NCI-H69 (cell line): ENCODE results near the gene CCDC60.

Experiments used
- DNase-seq: peaks from one replicate; lab custom pipeline; 2025; lab: John Stamatoyannopoulos, UW

Gene CCDC60

DNA sequence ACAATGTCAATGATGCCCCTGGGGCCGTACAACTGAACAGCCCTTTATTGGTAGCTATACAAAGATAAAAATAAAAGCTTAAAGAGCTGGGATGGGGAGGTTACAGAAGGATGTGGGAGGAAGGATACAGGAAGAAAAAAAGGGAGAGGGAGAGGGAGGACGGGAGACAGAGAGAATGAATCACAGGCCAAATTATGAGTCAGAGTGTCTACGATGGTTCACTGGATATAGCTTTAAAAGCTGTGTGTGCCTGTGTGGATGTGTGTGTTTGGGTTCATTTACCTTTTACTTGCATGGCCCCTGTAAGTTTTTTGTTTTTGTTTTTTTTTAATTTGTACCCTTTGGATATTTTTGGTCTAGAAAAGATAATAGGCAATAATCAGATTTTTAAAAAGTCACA, 111.9 kb downstream of the CCDC60 start:
- DNase-seq, result peak; percentile 19

- DNase-seq, result peak; percentile 44
Observed at GRCh38 chr12:119447126-119447525, 112.6 kb downstream of the CCDC60 start.

DNA sequence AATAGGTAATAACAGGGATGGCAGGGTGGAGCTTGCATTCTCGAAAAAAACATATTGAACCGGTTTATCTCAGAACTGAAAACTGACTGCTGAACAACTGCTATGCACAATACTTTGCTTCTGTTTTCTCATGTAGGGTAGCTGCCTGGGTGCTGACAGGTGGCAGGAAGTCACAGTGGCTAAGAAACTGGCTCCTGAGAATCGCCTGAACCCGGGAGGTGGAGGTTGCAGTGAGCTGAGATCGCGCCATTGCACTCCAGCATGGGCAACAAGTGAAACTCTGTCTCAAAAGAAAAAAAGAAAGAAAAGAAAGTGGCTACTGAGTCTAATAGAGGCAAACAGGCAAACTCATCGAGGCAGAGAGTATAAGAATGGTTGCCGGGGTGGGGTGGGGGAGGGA, 113.1 kb downstream of the CCDC60 start:
- peak; percentile 51 for DNase-seq

DNA sequence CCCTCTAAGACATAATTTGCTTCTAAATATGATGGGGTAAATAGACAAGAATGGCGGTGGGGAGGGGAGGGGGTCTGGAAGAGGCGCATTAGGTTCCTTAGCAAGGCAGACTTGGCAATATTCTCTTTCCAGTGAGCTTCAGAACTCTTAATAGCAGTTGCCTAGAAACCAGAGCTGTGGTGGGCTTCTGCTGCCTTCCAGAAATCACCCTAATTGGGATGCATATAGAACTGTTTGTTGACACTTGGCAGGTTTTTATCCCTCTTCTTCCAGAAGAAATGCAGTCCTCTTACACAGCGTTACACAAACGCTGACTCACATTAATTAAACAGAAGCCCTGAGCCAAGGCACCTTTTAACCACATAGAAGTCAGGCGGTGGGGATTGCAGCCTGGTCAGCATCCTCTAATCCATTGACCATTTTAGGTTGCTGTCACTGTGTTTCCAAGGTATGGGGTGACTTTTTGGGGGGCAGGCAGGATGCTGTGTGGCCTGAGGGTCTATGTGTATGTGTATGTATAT, 114.1 kb downstream of the CCDC60 start:
- peak; percentile 52 for DNase-seq

DNA sequence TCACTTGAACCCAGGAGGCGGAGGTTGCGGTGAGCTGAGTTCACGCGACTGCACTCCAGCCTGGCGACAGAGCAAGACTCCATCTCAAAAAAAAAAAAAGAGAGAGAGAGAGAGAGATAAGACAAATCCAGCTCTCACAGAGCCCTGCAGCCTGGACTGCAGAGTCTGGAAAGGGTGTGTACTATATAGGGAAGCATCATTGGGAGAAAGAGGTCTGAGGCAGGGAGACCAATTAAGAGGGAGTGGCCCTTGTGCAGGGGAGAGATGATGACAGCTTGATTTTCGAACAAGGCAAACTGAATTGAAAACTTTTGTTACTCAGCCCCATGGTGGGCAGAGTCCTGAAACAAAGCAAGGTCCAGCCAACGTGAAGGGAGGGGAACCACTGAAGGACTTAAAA, 116.2 kb downstream of the CCDC60 start:
- DNase-seq, result peak; percentile 4

GRCh38 chr12:119456824-119457223, 122.3 kb downstream of the CCDC60 start:
- DNase-seq, result no peak

GRCh38 chr12:119457271-119457670, 122.7 kb downstream of the CCDC60 start:
- DNase-seq, result peak; percentile 29

GRCh38 chr12:119459481-119459880, 125.0 kb downstream of the CCDC60 start:
- DNase-seq, result no peak

GRCh38 chr12:119460876-119461275, 126.3 kb downstream of the CCDC60 start:
- DNase-seq, result no peak

DNA sequence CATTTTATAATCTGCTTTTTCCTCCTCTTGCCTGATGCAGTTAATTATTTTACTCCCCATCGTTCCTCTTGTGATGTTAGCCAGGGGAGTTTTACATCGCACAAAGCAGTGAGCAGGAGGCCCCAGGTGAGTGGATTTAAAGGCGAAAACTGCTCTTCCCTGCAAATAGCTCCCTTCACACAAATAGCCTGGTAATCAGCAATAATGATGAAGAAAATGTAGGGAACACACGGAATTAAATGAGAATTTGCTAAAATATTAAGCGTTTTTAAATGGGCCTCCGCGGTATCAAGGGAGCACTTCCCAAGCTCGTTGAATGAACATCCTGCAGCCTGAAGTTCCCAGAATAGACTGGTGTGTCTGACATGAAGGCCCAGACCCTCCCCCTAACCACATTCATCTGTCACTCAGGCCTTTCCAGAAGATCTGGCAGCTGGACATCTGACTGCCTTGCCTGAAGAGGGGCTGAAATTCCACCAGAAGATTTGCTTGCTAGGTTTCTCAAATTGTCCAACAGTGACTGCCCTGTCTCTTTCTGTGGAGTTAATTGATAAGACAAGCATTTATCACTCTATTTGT, 127.2 kb downstream of the CCDC60 start:
- no peak for DNase-seq

DNA sequence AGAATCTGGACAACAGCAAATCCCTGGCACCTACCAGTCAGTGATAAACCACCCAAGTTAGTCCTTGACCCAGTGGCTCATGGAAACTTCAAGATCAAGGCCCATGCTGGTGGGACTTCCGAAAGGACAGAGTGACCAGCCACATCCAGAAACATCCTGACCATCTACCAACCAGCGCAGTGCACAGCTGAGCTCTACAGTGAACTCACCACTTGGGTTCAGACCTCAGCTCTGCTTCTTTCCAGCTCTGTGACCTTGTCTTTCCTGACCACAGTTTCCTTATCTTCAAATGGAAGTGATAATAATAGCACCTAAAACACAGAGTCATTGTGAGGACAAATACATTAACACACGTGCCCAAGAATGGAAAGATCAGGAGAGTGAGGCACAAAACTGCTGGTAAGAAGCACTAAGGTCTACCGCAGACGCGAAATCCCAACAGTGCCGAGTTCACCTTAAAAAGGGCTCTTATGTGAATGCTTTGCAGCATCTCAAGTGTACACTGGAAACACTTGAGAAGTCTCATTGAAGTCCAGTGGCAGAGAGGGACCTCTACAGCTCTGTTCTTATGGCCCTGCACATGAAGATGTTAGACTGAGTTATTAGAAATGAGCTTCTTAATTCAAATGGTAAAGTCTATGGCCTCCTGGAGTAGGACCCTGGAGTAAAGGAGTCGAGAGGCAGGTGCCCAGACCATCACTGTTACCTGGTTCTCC, 128.8 kb downstream of the CCDC60 start:
- DNase-seq, result no peak

DNA sequence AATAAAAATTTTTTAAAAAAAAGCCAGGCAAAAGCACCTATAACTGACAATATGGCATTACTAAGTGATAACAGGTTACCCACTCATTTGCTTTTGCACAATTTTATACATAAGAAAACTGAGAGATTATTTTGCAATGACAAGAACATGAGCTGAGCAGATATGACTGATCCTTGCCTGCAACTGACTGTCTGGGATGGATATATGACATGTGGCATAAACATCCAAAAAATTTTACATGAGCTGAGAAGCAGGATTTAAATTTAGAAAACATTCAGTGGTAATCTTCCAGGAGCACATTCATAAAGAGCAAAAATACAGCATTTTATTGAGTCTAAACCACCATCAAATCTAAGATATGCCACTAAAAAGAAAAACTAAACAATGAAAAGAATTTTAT, 133.8 kb downstream of the CCDC60 start:
- no peak for DNase-seq

DNA sequence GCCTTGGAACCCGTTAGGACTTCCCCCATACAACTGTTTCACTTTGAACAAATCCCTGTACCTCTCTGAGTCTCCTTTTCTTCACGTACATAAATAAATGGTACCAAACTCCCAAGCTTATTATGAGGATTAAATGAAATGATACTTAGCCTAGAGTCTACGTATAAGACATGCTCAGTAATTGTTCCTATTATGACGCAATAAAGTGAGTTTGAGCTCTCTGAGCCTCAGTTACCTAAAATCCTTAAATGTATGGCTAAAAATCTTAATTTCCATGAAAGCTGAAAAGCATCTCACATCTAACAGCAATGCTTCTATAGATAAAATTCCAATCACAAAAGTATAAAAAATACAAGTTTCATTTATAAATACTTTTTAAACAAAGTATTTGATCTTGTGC, 141.1 kb downstream of the CCDC60 start:
- DNase-seq, result no peak

DNA sequence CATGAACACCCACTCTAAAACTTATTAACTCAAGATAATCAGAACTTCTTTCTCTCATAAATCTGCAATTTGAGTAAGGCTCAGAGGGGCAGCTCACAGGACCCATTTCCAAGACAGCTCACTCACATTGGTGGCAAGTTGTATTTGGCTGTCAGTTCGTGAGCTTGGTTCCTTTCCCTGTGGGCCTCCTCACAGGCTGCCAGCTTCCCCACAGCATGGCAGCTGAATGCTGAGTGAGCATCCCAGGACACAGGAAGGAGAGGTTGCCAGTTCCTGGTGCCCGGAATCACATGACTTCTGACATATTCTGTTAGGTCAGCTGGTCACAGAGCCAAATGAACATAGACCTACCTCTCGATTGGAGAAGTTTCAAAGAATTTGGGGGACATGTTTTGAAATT, 142.4 kb downstream of the CCDC60 start:
- DNase-seq, result no peak

GRCh38 chr12:119479121-119479561, 144.6 kb downstream of the CCDC60 start:
- no peak for DNase-seq

- DNase-seq, result no peak
Observed at GRCh38 chr12:119480551-119480950, 146.0 kb downstream of the CCDC60 start.

DNA sequence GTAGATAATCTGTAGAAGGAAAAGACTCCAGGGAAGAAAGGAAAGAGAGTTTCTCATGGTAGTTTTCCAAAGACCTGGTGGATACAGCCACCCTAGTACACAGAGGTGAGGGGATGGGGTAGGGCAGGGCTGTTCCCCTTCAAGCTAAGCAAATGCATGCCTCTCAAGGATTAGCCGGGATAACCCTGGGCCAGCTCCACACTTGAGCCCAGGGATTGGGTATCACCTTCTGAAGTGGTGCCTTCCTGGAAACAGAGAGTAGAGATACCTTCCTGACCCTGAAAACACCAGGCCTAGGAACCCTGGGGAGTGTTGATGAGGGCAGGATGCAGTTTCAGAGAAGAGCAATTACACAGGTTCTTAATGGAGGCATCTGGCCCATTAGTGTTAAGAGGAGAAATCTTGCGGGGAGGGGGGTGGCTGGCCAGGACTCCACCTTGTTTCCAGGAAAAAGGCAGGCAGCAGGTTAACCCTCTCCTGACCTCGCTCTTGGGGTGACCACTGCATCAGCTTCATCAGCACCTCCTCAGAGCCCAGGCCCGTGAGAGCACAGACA, 152.1 kb downstream of the CCDC60 start:
- peak; percentile 57 for DNase-seq

DNA sequence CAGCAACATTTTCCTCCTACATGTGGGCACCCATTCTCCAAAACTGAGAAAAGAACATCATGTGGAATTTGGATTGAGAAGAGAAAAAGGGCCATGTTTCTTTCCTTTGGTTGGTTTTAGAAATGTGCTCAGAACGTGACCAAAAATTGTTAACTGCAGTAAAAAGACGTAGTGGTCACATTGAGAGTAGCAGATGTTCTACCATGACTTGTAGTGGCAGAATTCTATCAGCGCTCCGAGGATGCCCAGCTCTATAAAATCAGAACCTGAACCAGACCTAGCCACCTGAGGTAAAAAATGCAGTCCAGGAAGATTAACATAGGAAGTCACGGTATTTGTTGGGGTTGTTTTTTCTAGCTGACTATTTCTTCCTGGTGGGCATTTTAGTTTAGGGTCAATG, 157.3 kb downstream of the CCDC60 start:
- DNase-seq, result no peak

GRCh38 chr12:119500209-119500608, 165.7 kb downstream of the CCDC60 start:
- no peak for DNase-seq

GRCh38 chr12:119501052-119501451, 166.5 kb downstream of the CCDC60 start:
- no peak for DNase-seq

DNA sequence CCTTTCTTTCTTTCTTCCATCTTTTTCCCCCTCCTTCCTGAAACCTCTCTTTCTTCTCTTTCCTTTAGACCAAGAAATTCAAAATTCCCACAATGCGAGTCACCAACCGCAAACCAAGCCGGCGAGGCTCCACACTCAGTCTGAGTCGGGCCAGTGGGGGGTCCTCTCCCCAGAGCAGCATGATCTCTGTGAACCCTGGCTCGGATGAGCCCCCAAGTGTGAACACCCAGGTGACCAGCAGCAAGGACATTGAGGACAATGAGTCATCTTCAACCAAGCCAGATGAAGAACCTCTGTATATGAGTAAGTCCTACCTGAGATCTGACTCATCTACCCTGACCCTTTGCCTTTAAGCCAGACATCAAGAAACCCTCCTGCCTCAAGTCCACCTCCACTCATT, 170.5 kb downstream of the CCDC60 start:
- no peak for DNase-seq

- DNase-seq, result no peak
Observed at GRCh38 chr12:119512772-119513497, 178.4 kb downstream of the CCDC60 start.

DNA sequence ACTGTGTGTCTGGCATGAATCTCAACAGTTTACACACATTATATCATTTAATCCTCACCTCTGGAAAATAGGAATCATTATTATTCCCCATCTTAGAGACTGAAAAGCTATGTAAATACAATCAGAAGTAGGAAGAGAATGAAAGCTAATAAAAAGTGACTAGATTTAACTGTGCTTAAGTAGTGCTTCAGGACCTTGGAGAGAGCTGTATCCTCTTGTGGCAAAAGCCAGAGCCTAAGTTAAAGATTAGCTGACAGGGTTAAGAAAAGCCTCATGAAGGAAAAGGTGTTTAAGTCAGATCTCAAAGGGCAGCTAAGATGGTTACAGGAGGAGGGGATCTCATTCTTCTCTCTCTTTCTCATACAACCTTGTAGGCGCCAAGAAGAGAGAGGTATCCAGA, 193.7 kb downstream of the CCDC60 start:
- DNase-seq, result no peak
